NCI-H526 (cell line): ENCODE data around the gene C1QTNF6.
"Not testable (repeated sequence)": the region's sequence is repeated elsewhere in the genome, so short reads cannot be mapped to it uniquely, and the experiment has no call there.

ENCODE experiments used
- DNase-seq, 2 experiments: peaks; one replicate each; lab custom pipeline; 2025; lab: John Stamatoyannopoulos, UW

The C1QTNF6 gene

DNA sequence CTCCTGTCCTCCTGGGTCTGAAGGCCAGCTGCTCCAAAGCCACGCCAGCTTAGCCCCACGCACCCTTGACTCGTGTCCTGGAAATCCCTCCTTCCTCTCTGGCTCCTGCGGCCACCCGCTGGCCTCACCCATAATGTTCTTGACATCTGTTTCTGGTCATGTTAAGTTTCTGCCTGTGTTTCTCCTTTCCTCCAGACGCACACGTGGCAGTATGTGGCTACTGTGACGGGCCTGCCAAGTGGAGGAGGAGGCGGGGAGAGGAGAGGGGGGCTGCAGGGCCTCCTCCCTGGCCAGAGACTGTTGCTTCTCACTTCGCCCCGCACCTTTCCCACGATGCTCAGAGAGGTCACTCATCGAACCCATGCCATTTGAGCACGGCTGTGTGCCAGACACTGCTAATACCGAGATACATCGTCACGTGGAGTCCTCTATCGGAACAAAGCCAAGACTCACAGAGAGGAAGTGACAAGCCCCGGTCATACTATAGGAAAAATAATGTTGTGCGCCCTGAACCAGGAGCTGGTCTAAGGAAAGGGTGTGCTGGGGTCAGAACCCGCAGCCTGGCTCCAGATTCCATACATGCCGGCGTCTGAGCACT, 11.5 kb downstream of the C1QTNF6 start:
- DNase-seq = no peak

DNA sequence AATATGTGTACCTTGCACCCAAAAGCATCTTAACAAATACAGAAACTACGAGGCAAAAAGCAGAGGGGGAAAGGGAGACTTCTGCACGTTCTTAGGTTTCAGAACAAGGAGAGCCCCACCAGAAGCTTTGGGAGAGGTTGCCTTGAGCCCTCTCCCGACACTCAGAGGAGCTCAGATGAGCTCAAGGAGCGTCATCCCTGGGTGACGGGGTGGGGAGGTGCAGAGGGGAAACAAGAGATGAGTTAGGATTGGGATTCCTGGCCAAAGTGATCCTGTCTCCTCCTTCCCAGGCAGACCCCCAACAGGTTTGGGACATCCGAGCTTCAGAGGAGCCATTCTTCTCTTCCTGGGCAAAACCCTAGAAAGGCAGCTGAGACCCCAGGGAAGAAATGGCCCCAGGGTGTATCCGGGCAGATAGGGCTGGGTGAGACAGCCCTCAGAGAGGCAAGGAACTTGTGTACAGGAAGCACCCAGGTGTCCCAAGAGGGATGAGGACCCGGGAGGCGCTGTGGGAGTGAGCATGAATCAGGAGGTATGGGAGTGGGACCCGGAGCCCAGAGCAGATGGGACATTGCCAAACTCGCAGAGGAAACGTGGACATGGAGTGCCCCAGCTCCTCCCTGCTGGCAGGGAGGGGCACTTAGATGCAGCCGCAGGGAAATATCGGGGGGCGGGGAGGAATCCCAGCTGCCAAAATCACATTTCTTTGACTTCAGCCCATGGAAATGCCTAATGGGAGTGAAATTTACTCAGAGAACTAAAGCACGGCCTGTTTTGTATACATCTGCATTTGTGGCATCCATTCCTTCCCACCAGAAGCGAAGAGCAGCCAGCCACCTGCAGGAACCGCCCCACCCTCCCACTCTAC, 12.4 kb downstream of the C1QTNF6 start:
- peak in 1 of 2 experiments; percentile 15 for DNase-seq

DNA sequence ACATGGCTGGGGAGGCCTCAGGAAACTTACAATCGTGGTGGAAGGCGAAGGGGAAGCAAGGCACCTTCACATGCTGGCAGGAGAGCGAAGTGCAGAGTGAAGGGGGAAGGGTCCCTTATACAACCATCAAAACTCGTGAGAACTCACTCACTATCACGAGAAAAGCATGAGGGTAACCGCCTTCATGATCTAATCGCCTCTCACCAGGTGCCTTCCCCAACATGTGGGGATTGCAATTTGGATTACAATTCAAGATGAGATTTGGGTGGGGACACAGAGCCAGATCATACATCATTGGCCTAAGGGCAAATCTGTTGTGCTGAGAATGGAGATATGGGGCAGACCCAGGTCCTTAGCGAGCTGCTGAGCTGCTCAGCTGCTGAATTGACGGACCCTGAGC, 13.1 kb downstream of the C1QTNF6 start:
- no peak for DNase-seq

DNA sequence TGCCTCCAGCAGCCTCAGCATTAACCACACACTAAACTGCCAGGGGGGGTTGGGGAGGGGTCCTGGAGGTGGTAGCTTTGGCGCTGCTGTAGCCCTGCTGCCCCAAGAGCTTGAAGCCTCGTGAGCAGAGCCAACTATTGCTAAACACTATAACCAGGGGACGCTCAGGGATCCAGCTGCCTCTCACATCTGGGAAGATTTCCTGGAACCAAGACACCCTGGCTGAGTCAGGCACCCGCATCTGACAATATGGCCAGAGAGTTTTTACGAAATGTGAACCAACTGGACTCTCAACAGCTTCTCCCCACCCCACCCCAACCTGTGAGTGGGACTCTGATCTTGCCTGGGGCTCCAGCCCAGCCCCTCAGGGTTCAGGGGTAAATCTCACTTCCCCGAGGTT, 14.3 kb downstream of the C1QTNF6 start:
- DNase-seq = no peak

DNA sequence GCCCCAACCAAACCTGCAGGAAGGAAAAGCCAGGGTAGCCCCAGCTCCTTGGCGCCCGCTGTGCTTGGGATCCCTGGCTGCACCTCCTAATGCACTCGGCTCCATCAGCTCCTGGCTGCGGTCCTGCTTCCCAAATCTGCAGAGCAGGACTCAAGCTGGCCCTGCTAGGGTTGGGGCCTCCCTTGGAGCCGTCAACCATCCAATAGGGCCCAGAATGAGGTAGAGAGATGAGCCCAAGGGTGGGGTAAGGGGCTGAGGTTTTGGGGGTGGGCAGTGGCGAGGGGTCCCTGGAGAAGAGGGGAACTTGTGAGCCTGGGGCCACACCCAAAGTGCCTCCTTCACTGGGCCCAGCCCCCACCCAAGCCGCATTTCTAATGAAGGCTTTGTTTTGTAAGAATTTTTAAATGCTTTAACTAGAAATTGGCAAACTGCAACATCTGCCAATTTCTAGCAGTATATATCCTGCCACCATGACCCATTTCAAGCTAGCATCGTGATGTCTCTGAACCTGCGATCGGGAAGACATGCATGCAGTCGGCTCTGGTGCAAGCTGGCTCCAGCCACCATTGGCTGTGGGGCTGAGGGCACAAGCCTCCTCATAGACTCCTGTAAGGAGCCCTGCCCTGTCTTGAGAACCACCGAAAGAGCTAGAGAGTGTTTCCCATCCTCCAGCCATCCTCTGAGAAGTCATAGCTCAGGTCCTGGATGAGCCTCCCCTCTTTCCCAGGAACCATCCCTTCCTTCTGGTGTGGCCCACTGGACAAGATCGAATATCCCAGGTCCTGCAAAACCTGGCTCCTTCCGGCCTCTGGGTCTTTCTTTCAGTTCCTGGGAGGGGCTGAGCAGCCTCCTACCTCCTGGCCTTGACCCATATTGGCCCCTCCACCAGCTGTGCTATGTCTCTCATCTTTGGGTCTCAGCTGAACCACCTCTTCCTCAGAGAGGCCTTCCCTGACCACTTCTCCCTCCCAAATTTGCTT, 15.5 kb downstream of the C1QTNF6 start:
- no peak for DNase-seq

DNA sequence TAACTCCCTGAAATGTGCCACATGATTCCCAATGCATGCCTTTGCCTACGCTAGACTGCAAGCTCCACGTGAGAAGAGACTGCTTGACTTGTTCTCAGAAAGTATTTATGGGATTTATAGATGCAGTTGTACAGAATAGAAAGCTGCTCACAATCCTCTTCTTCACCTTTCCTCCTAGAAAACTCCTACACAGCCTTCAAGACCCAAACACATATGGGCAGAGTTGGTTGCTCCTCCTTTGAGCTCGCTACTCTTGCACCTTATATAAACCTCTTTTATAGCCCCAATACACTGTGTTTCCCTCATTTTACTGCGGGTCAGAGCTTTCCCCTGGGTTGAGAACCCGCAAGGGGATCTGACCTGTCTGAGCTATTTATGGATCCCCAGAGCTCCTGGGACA, 16.4 kb downstream of the C1QTNF6 start:
- no peak for DNase-seq

DNA sequence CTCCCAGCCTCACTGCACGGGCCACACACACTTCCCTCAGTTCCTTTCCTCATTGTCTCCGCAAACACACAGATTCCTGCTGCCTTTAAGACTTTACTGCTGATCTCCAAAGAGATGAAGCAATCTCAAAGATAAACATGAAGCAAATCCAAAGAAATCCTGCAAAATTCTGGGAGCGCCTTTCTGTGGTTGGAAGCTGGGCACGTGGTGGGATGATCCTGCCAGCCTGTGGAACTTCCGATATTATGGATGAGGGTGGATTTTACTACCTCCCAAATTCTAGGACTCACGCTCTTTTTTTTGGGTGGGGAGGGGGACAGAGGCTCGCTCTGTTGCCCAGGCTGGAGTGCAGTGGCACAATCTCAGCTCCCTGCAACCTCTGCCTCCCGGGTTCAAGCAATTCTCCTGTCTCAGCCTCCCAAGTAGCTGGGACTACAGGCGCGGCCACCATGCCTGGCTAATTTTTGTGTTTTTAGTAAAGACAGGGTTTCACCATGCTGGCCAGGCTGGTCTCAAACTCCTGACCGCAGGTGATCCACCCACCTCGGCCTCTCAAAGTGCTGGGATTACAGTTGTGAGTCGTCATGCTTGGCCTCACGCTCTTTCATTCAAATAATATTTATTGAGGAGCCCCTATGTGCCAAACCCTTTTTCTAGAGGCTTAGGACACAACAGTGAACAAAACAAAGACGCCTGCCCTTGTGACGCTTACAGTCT, 17.2 kb downstream of the C1QTNF6 start:
- DNase-seq = not testable (repeated sequence)

DNA sequence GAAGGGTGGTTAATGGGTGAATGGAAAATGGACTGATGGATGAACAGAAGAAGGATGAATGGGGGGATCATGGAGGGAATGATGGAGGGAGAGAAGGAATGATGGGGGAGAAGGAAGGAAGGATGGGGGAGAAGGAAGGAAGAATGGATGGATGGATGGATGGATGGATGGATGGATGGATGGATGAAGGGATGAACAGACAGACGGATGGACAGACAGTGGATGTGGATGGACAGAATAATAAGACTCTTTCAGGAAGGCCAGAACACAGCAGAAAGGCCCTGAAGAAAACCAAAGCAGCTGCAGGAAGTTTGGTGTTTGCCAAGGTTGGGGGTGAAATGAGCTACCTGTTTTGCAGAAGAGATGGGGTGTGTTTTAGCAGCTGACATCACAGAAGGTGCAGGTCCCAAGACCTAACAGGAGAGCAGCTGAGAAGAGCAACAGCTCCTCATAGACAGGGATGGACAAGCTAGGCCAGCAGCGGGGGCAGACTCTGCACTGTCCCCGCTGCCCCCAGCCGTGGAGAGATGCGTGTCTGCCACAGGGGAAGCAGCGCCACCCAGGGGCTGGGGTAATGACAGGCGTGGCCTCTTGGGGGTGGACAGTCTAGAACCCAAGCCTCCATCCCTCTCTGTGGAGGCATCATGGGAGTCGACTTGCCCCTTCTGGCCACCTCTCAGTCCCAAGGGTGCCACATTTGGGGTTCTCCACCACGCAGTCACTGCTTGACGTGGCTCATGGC, 17.9 kb downstream of the C1QTNF6 start:
- no peak for DNase-seq

DNA sequence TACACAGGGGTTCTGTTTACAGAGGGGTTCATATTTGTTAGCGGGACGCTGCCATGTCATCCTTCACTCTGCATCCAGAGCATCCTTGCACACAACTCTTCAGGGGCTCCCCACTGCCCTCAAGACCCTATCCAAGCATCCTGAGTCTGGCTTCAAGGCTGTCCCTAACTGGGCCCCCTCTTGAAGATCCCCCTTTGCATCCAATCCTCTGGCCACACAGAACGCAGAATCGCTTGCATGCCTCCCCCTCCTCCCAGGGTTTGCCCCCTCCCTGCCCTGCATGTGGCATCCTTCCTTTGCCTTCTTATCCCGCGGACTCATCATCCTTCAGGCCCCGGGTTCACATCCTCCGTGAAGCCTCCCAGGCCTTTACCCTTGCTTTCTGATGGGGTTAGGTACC, 18.6 kb downstream of the C1QTNF6 start:
- DNase-seq = no peak

DNA sequence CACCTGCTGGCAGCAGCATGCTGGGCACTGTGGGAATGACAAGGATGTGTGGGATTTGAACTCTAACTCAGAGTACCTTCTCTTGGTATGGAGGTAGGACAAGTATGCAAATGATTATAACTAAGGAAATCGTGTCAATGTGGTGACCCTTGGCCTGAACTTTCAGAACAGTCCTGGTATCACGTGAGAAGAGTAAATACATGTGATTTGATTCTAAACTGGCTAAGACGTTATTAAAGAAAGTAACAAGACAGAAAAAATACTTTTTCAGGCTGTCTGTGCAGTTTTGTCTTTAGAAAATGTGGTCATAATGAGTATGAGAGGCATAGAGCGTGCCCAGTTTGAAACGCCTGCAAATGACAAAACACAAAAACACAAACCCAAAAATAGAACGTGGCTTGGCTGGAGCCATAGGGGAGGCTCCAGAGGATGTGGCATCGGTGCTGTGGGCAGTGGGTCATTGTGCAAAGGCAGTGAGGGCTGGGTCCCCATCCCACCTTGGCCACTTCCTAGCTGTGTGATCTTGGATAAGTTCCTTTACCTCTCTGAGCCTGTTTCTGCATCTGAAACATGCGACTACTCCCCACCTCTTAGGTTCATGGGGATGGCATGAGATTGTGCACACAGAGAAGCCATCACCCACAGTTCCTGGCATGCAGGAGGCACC, 19.9 kb downstream of the C1QTNF6 start:
- DNase-seq = no peak

DNA sequence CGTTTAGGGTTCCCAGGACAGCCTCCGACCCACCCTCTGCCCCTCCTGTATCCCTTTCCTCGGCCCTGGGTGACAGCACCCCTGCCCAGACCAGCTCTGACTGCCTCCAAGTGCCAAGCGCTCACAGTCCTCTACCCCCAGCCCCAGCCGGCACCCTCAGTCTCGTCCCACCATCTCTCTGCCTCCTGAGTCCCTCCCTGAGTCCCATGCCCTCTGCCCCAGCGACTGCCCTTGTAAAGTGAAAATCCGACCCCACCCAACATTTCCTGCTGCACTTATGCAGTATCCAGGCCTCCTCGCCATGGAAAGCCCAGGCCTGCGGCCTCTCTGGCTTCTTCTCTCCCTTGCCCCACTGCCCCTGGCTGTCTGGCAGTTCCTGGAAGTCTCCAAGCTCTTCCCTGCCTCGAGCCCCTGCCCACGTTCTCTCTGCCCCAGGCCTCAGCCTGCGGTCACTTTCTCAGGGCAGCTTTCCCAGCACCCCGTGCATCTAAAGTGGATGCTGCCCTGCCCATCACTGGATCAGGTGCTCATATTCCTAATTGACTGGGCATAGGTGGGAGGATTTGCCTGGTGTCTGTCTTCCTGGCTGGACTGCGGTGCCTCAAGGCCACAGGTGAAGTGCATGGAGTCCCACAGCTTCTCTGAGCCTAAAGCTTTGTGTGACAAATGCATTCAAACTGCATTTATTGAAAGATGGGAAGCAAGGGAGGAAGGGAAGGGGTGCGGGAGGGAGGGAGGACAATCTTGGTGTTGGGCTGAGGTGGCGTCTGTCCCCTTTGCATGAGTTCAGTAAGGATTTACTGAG, 20.7 kb downstream of the C1QTNF6 start:
- no peak for DNase-seq

DNA sequence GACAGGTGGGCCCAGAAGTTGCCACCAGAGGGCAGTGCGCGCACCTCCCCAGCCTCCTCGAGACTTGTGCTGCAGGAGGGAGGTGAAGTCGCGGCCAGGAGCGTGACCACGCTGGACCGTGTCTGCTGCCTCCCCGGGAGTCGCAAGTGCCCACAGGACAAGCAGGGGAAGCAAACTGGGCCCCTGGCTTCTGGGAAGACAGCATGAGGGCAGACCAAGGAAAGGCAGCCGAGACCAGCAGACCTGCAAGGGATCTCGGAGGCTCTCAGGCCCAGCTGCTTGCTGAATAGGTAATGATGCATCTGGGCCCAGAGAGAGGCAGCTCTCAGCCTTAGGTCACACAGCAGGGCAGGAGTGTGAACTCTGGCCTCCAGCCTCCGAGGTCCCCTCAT, 21.4 kb downstream of the C1QTNF6 start:
- DNase-seq = peak in 1 of 2 experiments; percentile 71

DNA sequence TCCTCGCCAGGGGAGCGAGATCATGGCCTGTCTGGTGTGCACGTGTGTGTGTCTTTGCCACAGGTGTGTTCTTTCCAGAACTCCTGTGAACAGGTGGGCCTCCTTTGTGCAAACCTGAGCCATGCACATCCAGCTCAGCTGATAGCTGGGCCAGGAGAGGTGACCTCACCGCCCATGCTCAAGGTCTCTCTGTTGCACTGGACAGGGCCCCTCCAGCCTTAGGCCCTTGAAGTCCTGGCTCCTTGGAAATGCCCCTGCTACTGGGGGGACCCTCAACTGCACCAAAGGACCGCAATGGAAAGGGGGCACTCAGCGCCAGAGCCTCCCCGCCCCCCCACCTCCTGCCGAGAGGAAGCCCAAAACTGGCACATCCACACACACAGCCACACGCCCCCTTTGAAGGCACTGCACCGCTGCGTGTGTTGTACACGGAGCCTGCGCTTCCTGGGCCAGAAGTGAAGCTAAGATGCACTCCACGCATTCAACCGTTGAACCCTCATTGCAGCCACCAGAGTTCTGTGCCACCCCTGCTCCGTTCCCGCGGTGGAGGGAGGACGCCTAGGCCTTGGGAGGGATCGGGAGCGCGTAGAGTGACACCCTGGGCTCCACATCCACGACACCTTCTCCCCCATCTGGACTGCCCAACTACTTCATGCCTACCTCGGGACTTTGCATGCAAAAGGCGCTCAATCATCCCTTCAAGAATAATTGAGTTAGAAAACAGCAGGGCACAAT, 21.9 kb downstream of the C1QTNF6 start:
- DNase-seq = peak in 1 of 2 experiments; percentile 28

DNA sequence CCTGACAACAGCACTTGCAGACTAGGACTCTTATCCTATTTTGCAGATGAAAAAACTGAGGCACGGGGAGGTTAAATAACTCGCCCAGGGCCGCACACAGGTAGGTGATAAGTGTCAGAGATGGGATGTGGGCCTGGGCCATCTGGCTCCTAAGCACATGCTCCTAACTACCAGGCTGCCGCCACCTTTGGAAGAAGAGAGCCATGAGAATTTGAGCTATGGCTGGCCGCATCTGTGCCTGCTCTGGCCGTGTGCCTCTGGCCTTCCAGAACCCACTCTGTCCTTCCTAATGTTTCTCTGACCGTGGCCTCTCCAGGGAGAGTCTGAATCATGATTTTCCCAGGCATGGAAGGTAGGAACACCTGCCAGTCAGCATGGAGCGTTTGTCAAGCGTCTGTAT, 23.0 kb downstream of the C1QTNF6 start:
- no peak for DNase-seq

DNA sequence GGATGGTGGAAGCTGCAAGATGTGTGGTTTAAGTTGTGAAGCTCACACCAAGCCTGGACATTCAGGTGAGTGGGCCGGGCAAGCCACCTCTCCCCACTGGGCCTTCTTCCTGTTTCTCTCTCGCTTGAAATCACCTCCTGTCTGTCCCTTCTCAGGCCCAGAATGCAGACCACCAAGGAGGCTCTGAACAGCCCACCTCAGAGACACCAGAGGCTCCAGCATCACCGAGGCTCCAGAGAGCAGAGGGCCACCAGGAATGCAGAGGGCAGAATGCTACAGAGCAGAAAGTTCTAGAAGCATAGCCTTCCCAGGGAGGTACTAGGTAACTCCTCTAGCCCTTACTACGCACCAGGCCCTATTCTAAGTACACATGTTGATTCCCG, 23.6 kb downstream of the C1QTNF6 start:
- no peak for DNase-seq

DNA sequence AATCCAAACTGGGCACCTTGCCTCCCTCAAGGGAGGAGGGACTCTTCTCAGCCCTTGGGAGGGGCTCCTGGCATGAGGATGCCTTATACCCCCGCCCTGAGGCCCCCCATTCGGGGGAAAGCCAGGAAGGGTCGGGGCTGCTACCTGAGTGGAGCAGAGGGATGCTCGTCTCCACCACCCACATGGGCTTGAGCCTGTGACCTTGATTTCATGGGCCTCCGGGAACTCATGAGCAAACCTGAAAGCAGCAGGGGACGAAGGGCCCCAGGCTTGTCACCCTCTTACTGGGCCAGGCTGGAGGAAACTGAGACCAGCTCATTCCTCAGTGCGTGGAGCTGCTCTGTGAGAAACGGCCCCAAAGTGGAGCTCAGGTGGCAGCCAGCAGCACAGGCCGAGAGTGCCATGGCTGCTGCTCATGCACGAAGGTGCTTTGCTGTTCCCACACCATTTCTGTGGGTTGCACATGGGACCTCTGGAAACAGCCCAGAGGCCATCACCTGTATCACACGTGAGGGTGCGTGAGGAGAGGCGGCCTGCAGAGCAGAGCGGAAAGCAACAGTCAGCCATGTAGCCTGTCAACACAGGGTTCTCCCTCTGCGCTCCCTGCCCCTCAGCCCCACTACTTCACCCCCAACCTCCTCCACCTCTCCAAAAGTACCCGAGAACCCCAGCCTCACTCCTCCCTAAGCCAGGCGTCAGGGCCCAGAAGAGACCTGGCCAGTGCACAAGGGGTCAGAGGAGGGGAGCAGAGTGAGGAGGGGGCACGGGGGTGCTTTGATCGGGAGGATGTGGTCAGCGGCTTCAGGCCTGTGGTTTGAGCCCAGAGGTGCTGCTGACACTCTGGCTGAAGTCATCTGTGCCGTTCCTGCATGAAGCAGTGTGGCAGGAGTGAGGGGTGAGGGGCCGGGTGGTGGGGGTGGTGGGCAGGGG, 24.2 kb downstream of the C1QTNF6 start:
- DNase-seq = no peak

DNA sequence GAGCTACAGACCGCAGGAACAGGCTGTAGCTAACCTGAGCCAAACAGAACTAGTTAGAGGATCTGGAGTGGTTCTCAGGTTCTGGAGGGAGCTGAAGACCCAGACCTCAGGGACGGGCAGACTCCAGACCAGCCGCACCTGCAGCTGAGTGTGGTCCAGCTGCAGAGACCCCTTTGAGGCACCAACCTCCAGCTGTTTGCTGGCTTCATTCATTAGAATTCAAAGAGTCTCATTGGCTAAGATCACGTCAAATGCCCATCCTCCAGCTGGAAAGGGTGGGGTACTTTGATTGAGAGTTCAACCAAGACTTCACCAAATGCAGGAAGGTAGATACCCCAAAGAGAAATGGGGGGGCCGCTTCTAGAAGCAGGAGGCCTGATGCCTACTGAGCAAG, 25.0 kb downstream of the C1QTNF6 start:
- no peak for DNase-seq
